GM18951 (cell line): ENCODE measurements around the gene SYNPO.

Experiments used
- POLR2A ChIP-seq: IDR thresholded peaks from 4 replicates; pipeline ENCODE4 v1.6.1; 2011; ENCODE audit warnings: mild to moderate bottlenecking; ENCODE audit not compliant: insufficient read length, insufficient read depth; ENCODE audit errors: extremely low read depth
- in situ Hi-C: fragments of 300-500 bp; cut with MboI; formaldehyde crosslinking; loops from one replicate; pipeline ENCODE4 v1.12.0; 2022; ENCODE audit warnings: low sequenced_read_pairs, mixed read lengths, inconsistent platforms; ENCODE audit not compliant: unreplicated experiment

Gene SYNPO

GRCh38 chr5:150633429-150633828 lies 7.0 kb upstream of the SYNPO start:
- no peak for TF ChIP-seq POLR2A
- in situ Hi-C loops, result no loop called here

- in situ Hi-C loops, result no loop called here
- no peak for TF ChIP-seq POLR2A
These were observed 3.8 kb upstream of the SYNPO start for GRCh38 chr5:150636391-150637244.

GRCh38 chr5:150637245-150638052 lies 3.0 kb upstream of the SYNPO start:
- in situ Hi-C loops, result no loop called here
- no peak for TF ChIP-seq POLR2A

GRCh38 chr5:150638053-150638444 lies 2.4 kb upstream of the SYNPO start:
- TF ChIP-seq POLR2A, result no peak
- in situ Hi-C loops, result no loop called here

GRCh38 chr5:150638488-150639376 lies 1.7 kb upstream of the SYNPO start:
- TF ChIP-seq POLR2A, result no peak
- in situ Hi-C loops, result no loop called here

- in situ Hi-C loops, result no loop called here
- no peak for TF ChIP-seq POLR2A
These were observed 1.1 kb upstream of the SYNPO start for GRCh38 chr5:150639377-150639692.

- in situ Hi-C loops, result loop anchor here (5.0 kb wide), 1 partner anchor 72 kb away; no protein-coding TSS in a partner anchor
- no peak for TF ChIP-seq POLR2A
These were observed 709 bp upstream of the SYNPO start for GRCh38 chr5:150639751-150640150.

GRCh38 chr5:150641006-150641570 lies 628 bp downstream of the SYNPO start:
- in situ Hi-C loops, result loop anchor here (5.0 kb wide), 1 partner anchor 74 kb away; no protein-coding TSS in a partner anchor
- no peak for TF ChIP-seq POLR2A

GRCh38 chr5:150641824-150642566 lies 1.5 kb downstream of the SYNPO start:
- TF ChIP-seq POLR2A, result no peak
- in situ Hi-C loops, result loop anchor here (5.0 kb wide), 1 partner anchor 75 kb away; no protein-coding TSS in a partner anchor

- no peak for TF ChIP-seq POLR2A
- in situ Hi-C loops, result loop anchor here (5.0 kb wide), 1 partner anchor 75 kb away; no protein-coding TSS in a partner anchor
These were observed 2.1 kb downstream of the SYNPO start for GRCh38 chr5:150642567-150642927.

- in situ Hi-C loops, result loop anchor here (5.0 kb wide), 1 partner anchor 76 kb away; no protein-coding TSS in a partner anchor
- TF ChIP-seq POLR2A, result no peak
These were observed 2.7 kb downstream of the SYNPO start for GRCh38 chr5:150642991-150643710.

GRCh38 chr5:150644058-150644457 lies 3.6 kb downstream of the SYNPO start:
- in situ Hi-C loops, result loop anchor here (5.0 kb wide), 1 partner anchor 77 kb away; no protein-coding TSS in a partner anchor
- no peak for TF ChIP-seq POLR2A
